PFSK-1 (cell line): ENCODE data around the gene MOCS2.

Experiments
- FOXP2 ChIP-seq: optimal IDR thresholded peaks from 2 replicates; pipeline ENCODE3; 2011; ENCODE audit warnings: borderline replicate concordance, control low read depth, inconsistent platforms; ENCODE audit not compliant: insufficient read depth; ENCODE audit errors: extremely low read length, extremely low read depth
- POLR2AphosphoS5 ChIP-seq: IDR thresholded peaks from 2 replicates; pipeline ENCODE4 v1.6.1; 2012; ENCODE audit warnings: low read depth, mild to moderate bottlenecking, control low read depth, low read length, moderate library complexity
- SIN3A ChIP-seq: IDR thresholded peaks from 2 replicates; pipeline ENCODE4 v1.6.1; 2012; ENCODE audit warnings: mild to moderate bottlenecking, low read length, moderate library complexity, borderline replicate concordance; ENCODE audit not compliant: insufficient read depth
- TAF1 ChIP-seq: IDR thresholded peaks from 2 replicates; pipeline ENCODE4 v1.6.1; 2012; ENCODE audit warnings: low read length, control low read depth, borderline replicate concordance; ENCODE audit not compliant: insufficient read depth
- TF ChIP-seq, protein P1 (sequence below), 2 experiments: IDR thresholded peaks; 2 replicates each; pipeline versions ENCODE4 v1.6.1 to v1.8.0; 2011 to 2012; ENCODE audit warnings: low read depth in 2 of 2, low read length in 2 of 2, control low read depth in 1 of 2, inconsistent platforms in 1 of 2, mild to moderate bottlenecking in 1 of 2, moderate library complexity in 1 of 2; ENCODE audit not compliant: insufficient read depth in 1 of 2

MOCS2 gene

DNA sequence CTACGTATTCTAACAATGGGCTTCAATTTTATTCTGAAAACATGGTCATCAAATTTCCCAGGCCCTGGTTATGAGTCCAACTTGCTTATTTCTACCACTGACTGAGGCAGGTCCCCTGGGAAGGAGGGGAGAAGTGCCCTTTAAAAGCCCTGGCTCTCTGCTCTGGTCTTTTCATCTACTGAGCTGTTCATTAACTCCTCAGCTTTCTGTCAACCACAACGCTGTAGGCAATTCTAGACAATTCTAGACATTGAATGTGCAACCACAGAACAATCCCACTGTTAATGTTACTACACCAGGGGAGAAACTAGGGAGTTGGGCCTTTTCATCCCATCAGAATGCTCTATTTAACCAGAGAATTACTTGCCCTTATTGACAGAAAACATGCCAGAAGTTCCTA is 10.0 kb downstream of the MOCS2 start:
- TF ChIP-seq POLR2AphosphoS5, result no peak
- no peak for TF ChIP-seq SIN3A
- TF ChIP-seq FOXP2, result no peak
- TF ChIP-seq, protein P1, sequence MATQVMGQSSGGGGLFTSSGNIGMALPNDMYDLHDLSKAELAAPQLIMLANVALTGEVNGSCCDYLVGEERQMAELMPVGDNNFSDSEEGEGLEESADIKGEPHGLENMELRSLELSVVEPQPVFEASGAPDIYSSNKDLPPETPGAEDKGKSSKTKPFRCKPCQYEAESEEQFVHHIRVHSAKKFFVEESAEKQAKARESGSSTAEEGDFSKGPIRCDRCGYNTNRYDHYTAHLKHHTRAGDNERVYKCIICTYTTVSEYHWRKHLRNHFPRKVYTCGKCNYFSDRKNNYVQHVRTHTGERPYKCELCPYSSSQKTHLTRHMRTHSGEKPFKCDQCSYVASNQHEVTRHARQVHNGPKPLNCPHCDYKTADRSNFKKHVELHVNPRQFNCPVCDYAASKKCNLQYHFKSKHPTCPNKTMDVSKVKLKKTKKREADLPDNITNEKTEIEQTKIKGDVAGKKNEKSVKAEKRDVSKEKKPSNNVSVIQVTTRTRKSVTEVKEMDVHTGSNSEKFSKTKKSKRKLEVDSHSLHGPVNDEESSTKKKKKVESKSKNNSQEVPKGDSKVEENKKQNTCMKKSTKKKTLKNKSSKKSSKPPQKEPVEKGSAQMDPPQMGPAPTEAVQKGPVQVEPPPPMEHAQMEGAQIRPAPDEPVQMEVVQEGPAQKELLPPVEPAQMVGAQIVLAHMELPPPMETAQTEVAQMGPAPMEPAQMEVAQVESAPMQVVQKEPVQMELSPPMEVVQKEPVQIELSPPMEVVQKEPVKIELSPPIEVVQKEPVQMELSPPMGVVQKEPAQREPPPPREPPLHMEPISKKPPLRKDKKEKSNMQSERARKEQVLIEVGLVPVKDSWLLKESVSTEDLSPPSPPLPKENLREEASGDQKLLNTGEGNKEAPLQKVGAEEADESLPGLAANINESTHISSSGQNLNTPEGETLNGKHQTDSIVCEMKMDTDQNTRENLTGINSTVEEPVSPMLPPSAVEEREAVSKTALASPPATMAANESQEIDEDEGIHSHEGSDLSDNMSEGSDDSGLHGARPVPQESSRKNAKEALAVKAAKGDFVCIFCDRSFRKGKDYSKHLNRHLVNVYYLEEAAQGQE (IDR thresholded peaks at IDR 0.05; ENCODE audit: insufficient read depth in 1 of 2, low read depth in 2 of 2, low read length in 2 of 2), result no peak
- TF ChIP-seq TAF1, result no peak

DNA sequence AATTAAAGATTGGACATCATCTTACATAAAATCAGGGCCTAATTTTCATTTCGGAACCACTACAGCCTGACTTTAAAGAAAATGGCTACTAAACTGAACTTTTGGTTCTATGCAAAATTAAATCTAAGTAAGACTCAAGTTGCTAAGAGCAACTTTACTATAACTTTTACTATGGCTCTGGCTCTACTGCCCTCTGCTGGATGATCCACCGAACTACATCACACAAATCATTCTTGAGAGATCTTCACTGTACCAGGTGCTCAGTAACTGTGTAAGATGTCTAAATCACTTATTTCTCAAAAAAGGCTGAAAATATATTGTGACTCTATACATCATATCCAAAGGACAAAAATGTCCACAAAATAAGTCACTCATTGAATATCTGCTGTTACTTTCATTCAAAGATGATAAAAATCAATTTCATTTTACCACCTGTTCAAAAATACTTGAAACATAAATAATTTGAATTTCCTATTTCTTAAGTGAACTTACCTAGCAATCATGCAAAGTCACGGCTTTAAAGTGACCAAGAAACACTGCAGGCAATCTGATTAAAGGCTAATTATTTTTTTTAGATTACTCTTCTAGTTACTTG is 13.5 kb downstream of the MOCS2 start:
- TF ChIP-seq, protein P1 (IDR thresholded peaks at IDR 0.05; ENCODE audit: insufficient read depth in 1 of 2, low read depth in 2 of 2, low read length in 2 of 2), result no peak
- TF ChIP-seq POLR2AphosphoS5 (no peak), FOXP2 (no peak), SIN3A (no peak), TAF1 (no peak)

DNA sequence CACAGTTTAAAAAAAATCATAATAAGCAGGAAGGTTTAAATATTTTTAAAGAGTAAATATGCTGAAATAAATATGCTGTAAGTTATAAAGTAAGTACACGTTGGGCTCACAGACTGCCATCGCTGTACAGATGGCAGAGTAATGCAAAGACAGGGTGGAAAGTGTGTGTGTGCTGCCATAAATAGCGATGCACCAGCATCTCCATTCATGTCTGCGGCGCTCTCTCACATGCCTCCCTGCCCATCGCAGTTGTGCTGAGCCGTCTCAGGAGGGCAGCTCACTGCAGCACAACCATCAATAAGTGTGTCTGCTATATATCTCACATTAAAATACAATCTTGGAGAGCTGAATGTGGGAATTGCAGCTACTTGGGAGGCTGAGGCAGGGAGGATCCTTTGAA is 14.3 kb downstream of the MOCS2 start:
- TF ChIP-seq POLR2AphosphoS5 (no peak), FOXP2 (no peak), SIN3A (no peak), TAF1 (no peak)
- TF ChIP-seq, protein P1 (IDR thresholded peaks at IDR 0.05; ENCODE audit: insufficient read depth in 1 of 2, low read depth in 2 of 2, low read length in 2 of 2), result no peak

DNA sequence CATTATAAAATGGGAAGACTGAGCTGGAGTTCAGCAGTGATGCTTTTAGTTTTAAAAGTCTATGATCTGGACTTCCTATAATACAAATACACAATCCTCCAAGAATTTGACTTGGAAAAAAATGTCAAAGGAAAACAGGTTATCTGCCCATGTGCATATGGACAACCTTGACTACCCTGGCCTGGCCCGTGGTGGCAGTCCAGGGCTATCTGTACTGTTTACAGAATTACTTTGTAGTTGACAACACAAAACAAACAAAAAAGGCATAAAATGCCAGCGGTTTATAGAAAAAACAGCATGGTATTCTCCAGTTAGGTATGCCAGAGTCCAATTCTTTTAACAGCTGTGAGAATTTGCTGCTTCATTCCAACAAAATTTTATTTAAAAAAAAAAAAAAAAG is 17.3 kb downstream of the MOCS2 start:
- no peak for TF ChIP-seq TAF1
- TF ChIP-seq, protein P1 (IDR thresholded peaks at IDR 0.05; ENCODE audit: insufficient read depth in 1 of 2, low read depth in 2 of 2, low read length in 2 of 2), result no peak

DNA sequence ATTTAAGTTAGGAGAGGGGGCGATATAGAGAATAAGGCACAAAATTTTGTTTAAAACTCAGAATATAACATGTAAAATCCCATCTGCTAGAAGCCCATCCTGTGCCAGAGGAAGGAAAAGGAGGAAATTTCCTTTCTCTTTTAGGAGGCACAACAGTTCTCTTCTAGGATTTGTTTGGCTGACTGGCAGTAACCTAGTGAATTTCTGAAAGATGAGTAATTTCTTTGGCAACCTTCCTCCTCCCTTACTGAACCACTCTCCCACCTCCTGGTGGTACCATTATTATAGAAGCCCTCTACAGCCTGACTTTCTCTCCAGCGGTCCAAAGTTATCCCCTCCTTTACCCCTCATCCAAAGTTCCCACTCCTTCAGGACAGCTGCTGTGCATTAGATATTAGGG is 18.3 kb downstream of the MOCS2 start:
- TF ChIP-seq TAF1, result no peak
- TF ChIP-seq SIN3A, result no peak
